ENCODE results near the gene PEX11G. TPM values are rescaled to one million over a fixed set of nuclear protein-coding genes. Genes with fewer than 3 reads are reported as not detected.

PEX11G gene
- total and polyA plus RNA-seq, 2 of the 8 experiments (the other 6 are each of a cell fraction or from before 2014, with no cell fraction given), result 2.1 to 4.3 TPM

DNA sequence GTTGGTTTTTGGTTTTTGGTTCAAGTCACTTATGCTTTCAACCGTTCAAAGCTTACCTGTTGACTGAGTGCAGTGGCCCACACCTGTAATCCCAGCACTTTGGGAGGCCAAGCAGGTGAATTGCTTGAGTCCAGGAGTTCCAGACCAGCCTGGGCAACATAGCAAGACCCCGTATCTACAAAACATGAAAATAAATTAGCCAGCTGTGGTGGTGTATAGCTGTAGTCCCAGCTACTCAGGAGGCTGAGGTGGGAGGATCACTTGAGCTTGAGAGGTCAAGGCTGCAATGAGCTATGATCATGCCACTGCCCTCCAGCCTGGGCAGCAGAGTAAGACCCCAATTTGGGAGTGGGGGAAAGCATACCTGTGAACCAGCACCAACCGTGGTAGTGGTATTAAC is 43.7 kb downstream of the PEX11G start:
- Histone ChIP-seq H2AFZ (ENCODE audit: low read length) (no peak overlapping the region), H3K18ac (ENCODE audit: extremely low read depth, low read length) (no peak overlapping the region), H3K56ac (replicated peaks; ENCODE audit: insufficient read length, low read depth, low read length) (no peak overlapping the region), H3K14ac (ENCODE audit: insufficient read length) (no peak overlapping the region), H3K27ac (ENCODE audit: low read depth, low read length) (no peak overlapping the region), H3K79me1 (ENCODE audit: low read depth, low read length) (peaks cover under 1% of the 10 kb centered on the region; the same call in 1 of the 2 replicates), H3K4ac (replicated peaks; ENCODE audit: insufficient read length, low read depth, low read length) (no peak overlapping the region), H3K4me1 (replicated peaks in 1 of 4; ENCODE audit: control insufficient read depth in 3 of 4, insufficient read depth in 4 of 4, low read length in 3 of 4) (no peaks in the 10 kb centered on the region; a peak in 1 of 7 replicates), H4K91ac (replicated peaks; ENCODE audit: insufficient read length, low read length) (no peak overlapping the region), H4K5ac (ENCODE audit: insufficient read length, low read depth, low read length) (no peak overlapping the region), H3K9me3 (ENCODE audit: insufficient read depth in 2 of 2, low read depth in 1 of 2, low read length in 1 of 2) (peaks cover 0 to under 1% of the 10 kb centered on the region in 2 experiments; a peak in 1 of 4 replicates), H2BK15ac (ENCODE audit: low read length) (no peak overlapping the region), H3K27me3 (replicated peaks in 1 of 4; ENCODE audit: control insufficient read depth in 3 of 4, extremely low read depth in 1 of 4, insufficient read depth in 3 of 4, low read length in 3 of 4) (no peaks in the 10 kb centered on the region), H3K36me3 (ENCODE audit: control insufficient read depth in 2 of 4, insufficient read depth in 4 of 4, low read length in 3 of 4) (peaks cover 14 to 40% (median 32%) of the 10 kb centered on the region in 4 experiments), H4K20me1 (replicated peaks in 1 of 2; ENCODE audit: control insufficient read depth in 1 of 2, insufficient read depth in 2 of 2, low read length in 2 of 2) (peaks cover 0 to 2% of the 10 kb centered on the region in 2 experiments), H2BK20ac (ENCODE audit: low read length) (no peak overlapping the region), H2AK5ac (ENCODE audit: low read depth, low read length) (no peak overlapping the region), H3K79me2 (ENCODE audit: control insufficient read depth in 1 of 2, insufficient read depth in 2 of 2, low read length in 2 of 2) (peaks cover 1 to 2% of the 10 kb centered on the region in 2 experiments; a peak in 3 of 4 replicates), H3K4me2 (ENCODE audit: insufficient read depth in 1 of 2, low read depth in 2 of 2, low read length in 2 of 2) (no peak overlapping the region), H4K8ac (ENCODE audit: extremely low read depth, insufficient read depth, low read length) (no peak overlapping the region), H3K4me3 (ENCODE audit: extremely low read depth in 1 of 4, insufficient read depth in 2 of 4, low read depth in 3 of 4, low read length in 4 of 4) (no peak overlapping the region), H3K23me2 (ENCODE audit: low read depth, low read length) (peaks cover under 1% of the 10 kb centered on the region; the same call in 1 of the 2 replicates), H3K23ac (ENCODE audit: insufficient read length) (no peak overlapping the region), H2BK12ac (ENCODE audit: low read depth, low read length) (no peak overlapping the region), H2BK5ac (ENCODE audit: low read depth, low read length) (no peak overlapping the region), H3K9ac (replicated peaks in 1 of 4; ENCODE audit: extremely low read depth in 1 of 4, low read depth in 3 of 4, low read length in 3 of 4) (no peak overlapping the region), H2BK120ac (replicated peaks; ENCODE audit: low read depth, low read length) (no peak overlapping the region)
- TF ChIP-seq JUND (IDR thresholded peaks at IDR 0.05; ENCODE audit: low read length) (no peak), TEAD4 (IDR thresholded peaks at IDR 0.05; ENCODE audit: low read depth, low read length) (no peak), SUZ12 (IDR thresholded peaks at IDR 0.05; ENCODE audit: low read length) (no peak), FOSL1 (IDR thresholded peaks at IDR 0.05; ENCODE audit: insufficient read depth, low read depth, low read length) (no peak), HDAC2 (IDR thresholded peaks at IDR 0.05; ENCODE audit: borderline replicate concordance in 1 of 2, low read depth in 2 of 2, low read length in 2 of 2) (no peak), NRF1 (IDR thresholded peaks at IDR 0.05; ENCODE audit: low read depth, low read length) (no peak)
- WGBS, 2 experiments (ENCODE audit: extremely low coverage in 1 of 2, insufficient coverage in 1 of 2, insufficient read length in 1 of 2, insufficient replicate concordance in 2 of 2, low coverage in 1 of 2, low lambda C conversion rate in 2 of 2, missing lambda C conversion rate in 1 of 2), result 87% methylated on average over 3 of the region's 3 CpGs; no CpG with 5 or more reads in 1 of the 2 experiments
- POLR2A ChIA-PET (ENCODE audit: partially characterized antibody), result no interaction called here
- DNase-seq (ENCODE audit: low read depth in 1 of 2, low spot score in 2 of 2) (no peak), FAIRE-seq (no peak)
- CTCF ChIA-PET (ENCODE audit: partially characterized antibody), result no interaction called here
